Thymus (tissue), 11 donors: ENCODE data around the gene NUDT3. TPM values are rescaled to one million over a fixed set of nuclear protein-coding genes. Genes with fewer than 3 reads are reported as not detected.

ENCODE experiments used
- DNase-seq, 9 donors: peaks; one replicate each; pipeline ENCODE4 v3.0.0-alpha.2; 2013; ENCODE audit warnings: low spot score in 9 of 9, low read depth in 6 of 9, missing footprints in 1 of 9
- H3K27ac ChIP-seq, 2 donors: one replicate each; pipeline ENCODE4 v1.5.1; 2013; ENCODE audit warnings: control low read depth in 1 of 2, low read depth in 1 of 2, low read length in 1 of 2, mild to moderate bottlenecking in 1 of 2, moderate library complexity in 1 of 2
- H3K27me3 ChIP-seq, 2 donors: one replicate each; pipeline ENCODE4 v1.5.1; 2013; ENCODE audit warnings: low read length in 1 of 2; ENCODE audit not compliant: control insufficient read depth in 2 of 2, insufficient read depth in 1 of 2
- H3K36me3 ChIP-seq, 2 donors: one replicate each; pipeline ENCODE4 v1.5.1; 2013; ENCODE audit warnings: low read length in 1 of 2, mild to moderate bottlenecking in 1 of 2, moderate library complexity in 1 of 2; ENCODE audit not compliant: control insufficient read depth in 2 of 2, insufficient read depth in 2 of 2
- H3K4me1 ChIP-seq, 2 donors: one replicate each; pipeline ENCODE4 v1.5.1; 2013; ENCODE audit warnings: low read length in 2 of 2; ENCODE audit not compliant: control insufficient read depth in 2 of 2, insufficient read depth in 2 of 2
- H3K4me3 ChIP-seq, 2 donors: one replicate each; pipeline ENCODE4 v1.5.1; 2013; ENCODE audit warnings: low read length in 2 of 2, control low read depth in 1 of 2, mild to moderate bottlenecking in 1 of 2
- H3K9me3 ChIP-seq, 2 donors: one replicate each; pipeline ENCODE4 v1.5.1; 2013; ENCODE audit warnings: low read length in 1 of 2, mild to moderate bottlenecking in 1 of 2; ENCODE audit not compliant: control insufficient read depth in 2 of 2, insufficient read depth in 1 of 2
- WGBS: extraction: QIAGEN DNeasy Blood & Tissue Kit; methylation state at CpG from one replicate; pipeline ENCODE4 v1.1.7; 2013; 5-methylcytosine and 5-hydroxymethylcytosine counted together
- polyA plus RNA-seq: library from polyadenylated mRNA; stranded (reverse); fragments of 200-250 nt; gene quantifications from one replicate; pipeline ENCODE4 v1.2.3, GENCODE V29; 2013
- total RNA-seq: library from RNA; stranded (reverse); fragments of 120-200 nt; gene quantifications from one replicate; pipeline ENCODE4 v1.2.4, GENCODE V29; 2013
- donor health status: healthy.

NUDT3 gene
- total and polyA plus RNA-seq, 2 donors: 9.7 to 12.7 TPM

DNA sequence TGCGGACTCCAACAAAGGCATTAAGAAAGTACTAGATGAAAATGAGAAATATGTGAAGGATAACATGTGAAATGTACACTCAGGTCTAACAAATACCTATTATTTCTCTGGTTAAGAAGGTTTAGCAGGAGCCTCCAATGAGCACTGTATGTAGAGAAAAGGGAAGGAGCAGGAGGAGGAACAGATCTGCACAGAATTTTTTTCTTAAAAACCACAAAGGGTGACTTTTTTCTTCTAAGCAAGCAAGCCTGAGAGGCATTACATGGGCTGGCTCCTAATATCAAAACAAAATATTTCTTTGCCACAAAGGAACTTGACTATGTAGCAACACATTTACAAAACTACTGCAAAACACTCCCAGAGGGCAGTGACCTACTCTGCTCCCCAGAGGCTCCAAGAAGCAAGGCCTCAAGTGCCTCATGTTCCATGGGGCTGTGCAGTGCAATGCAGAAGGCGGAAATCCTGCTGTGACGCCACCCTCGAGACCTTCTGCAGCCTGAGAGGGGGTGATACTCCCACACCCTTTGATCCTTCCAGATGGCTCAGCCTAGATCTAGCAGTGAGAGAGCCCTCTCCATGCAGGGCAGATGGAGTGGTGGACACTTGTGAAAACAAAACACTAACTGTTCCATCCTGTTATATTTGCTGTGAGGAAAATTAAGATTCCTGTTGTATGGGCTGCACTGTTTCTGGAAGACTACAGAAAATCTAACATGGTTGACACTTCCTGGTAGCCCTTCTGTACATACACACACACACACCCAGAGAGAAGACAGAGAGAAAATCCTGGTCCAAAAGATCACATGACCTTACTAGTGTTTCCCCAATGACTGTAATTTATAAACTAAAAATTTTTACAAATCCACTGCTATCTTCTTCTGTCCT is 107.7 kb downstream of the NUDT3 start:
- 33% methylated on average over 4 of the region's 4 CpGs for WGBS
- peaks cover 4 to 8% of the 10 kb centered on the region in 2 donors for H3K36me3 ChIP-seq

GRCh38 chr6:34281702-34282334 is 110.7 kb downstream of the NUDT3 start:
- Histone ChIP-seq H3K36me3 (peaks cover 6 to 10% of the 10 kb centered on the region in 2 donors), H3K4me3 (no peak overlapping the region), H3K4me1 (peaks cover 0 to 15% of the 10 kb centered on the region in 2 donors), H3K9me3 (no peaks in the 10 kb centered on the region), H3K27me3 (no peaks in the 10 kb centered on the region), H3K27ac (no peak overlapping the region)
- 97% methylated on average over 6 of the region's 6 CpGs for WGBS
- DNase-seq: no peak

More for the DNA sequence above, 107.7 kb downstream of the NUDT3 start:
- Histone ChIP-seq H3K27ac (peak overlapping the region in 1 of 2 donors; percentile 69), H3K9me3 (no peaks in the 10 kb centered on the region), H3K4me3 (no peak overlapping the region), H3K4me1 (peaks cover 4 to 28% of the 10 kb centered on the region in 2 donors), H3K27me3 (no peaks in the 10 kb centered on the region)
- peak in 7 of 9 donors; percentile 15 to 66 (median 33) for DNase-seq

- Histone ChIP-seq H3K27ac (no peak overlapping the region), H3K4me3 (no peak overlapping the region), H3K9me3 (no peaks in the 10 kb centered on the region), H3K4me1 (peaks cover 0 to 15% of the 10 kb centered on the region in 2 donors), H3K36me3 (peaks cover 6 to 10% of the 10 kb centered on the region in 2 donors), H3K27me3 (no peaks in the 10 kb centered on the region)
- 97% methylated on average over 4 of the region's 4 CpGs for WGBS
- DNase-seq: no peak
These were observed 112.3 kb downstream of the NUDT3 start for GRCh38 chr6:34280216-34280615.

GRCh38 chr6:34278833-34279232 is 113.6 kb downstream of the NUDT3 start:
- Histone ChIP-seq H3K27ac (no peak overlapping the region), H3K4me1 (peaks cover 0 to 6% of the 10 kb centered on the region in 2 donors), H3K4me3 (no peak overlapping the region), H3K27me3 (no peaks in the 10 kb centered on the region), H3K9me3 (no peaks in the 10 kb centered on the region), H3K36me3 (peaks cover 6 to 10% of the 10 kb centered on the region in 2 donors)
- no peak for DNase-seq
- 77% methylated on average over 5 of the region's 5 CpGs for WGBS

DNA sequence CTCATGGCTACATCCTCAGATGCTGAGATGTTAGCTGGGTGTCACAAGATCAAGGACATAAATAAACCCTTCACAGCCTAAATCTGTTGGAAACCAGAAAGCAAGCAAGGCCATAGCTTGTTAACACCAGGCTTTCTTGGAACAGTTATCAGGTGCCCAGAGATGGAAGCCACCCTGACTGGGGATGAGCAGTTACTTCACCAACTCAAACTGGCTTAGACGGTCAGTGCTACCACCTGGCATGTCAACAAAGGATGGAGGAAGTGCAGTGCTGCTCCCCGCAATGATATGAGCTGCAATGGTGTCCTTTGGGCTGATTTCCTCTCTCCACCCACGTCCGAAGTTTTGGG is 114.7 kb downstream of the NUDT3 start:
- H3K9me3 ChIP-seq: no peaks in the 10 kb centered on the region
- whole genome bisulfite sequencing: 97% methylated on average over 4 of the region's 4 CpGs

GRCh38 chr6:34276881-34277762 is 115.3 kb downstream of the NUDT3 start:
- Histone ChIP-seq H3K27me3 (no peaks in the 10 kb centered on the region), H3K36me3 (peaks cover 4 to 10% of the 10 kb centered on the region in 2 donors), H3K4me3 (no peak overlapping the region), H3K4me1 (peaks cover 0 to 5% of the 10 kb centered on the region in 2 donors), H3K27ac (no peak overlapping the region), H3K9me3 (no peaks in the 10 kb centered on the region)
- WGBS: 94% methylated on average over 10 of the region's 10 CpGs
- DNase-seq: no peak

More for the DNA sequence above, 114.7 kb downstream of the NUDT3 start:
- Histone ChIP-seq H3K4me3 (no peak overlapping the region), H3K27me3 (no peaks in the 10 kb centered on the region), H3K36me3 (peaks cover 4 to 10% of the 10 kb centered on the region in 2 donors), H3K27ac (no peak overlapping the region), H3K4me1 (peaks cover 0 to 4% of the 10 kb centered on the region in 2 donors)
- DNase-seq: no peak

- no peak for DNase-seq
- over 99% methylated on average over 5 of the region's 5 CpGs for WGBS
- peaks cover 4 to 10% of the 10 kb centered on the region in 2 donors for H3K36me3 ChIP-seq
- no peak overlapping the region for H3K4me3 ChIP-seq
- H3K9me3 ChIP-seq: no peaks in the 10 kb centered on the region
- H3K27ac ChIP-seq: no peak overlapping the region
- H3K27me3 ChIP-seq: no peaks in the 10 kb centered on the region
- H3K4me1 ChIP-seq: peaks cover 0 to 6% of the 10 kb centered on the region in 2 donors
These were observed 116.3 kb downstream of the NUDT3 start for GRCh38 chr6:34276191-34276590.

- peaks cover 0 to 6% of the 10 kb centered on the region in 2 donors for H3K4me1 ChIP-seq
- H3K36me3 ChIP-seq: peaks cover 4 to 10% of the 10 kb centered on the region in 2 donors
- no peak for DNase-seq
- H3K27me3 ChIP-seq: no peaks in the 10 kb centered on the region
- no peaks in the 10 kb centered on the region for H3K9me3 ChIP-seq
- no peak overlapping the region for H3K4me3 ChIP-seq
- 99% methylated on average over 3 of the region's 3 CpGs for WGBS
- no peak overlapping the region for H3K27ac ChIP-seq
These were observed 117.2 kb downstream of the NUDT3 start for GRCh38 chr6:34275128-34275804.
